ENCODE results near the gene ARSK.

The ARSK gene

GRCh38 chr5:95647886-95648860, 93.3 kb downstream of the ARSK start:
- H3K9ac ChIP-seq (ENCODE audit: low read depth, low read length): peak overlapping the region; percentile 76
- H3K4me2 ChIP-seq (ENCODE audit: insufficient read depth, low read length): peak overlapping the region; percentile 76
- H3K79me2 ChIP-seq (ENCODE audit: insufficient read depth, low read length): no peaks in the 10 kb centered on the region
- no peaks in the 10 kb centered on the region for H3K9me3 ChIP-seq (ENCODE audit: insufficient read depth, low read length, severe bottlenecking)
- H3K27ac ChIP-seq (ENCODE audit: low read length): no peak overlapping the region
- no peak for DNase-seq
- no peaks in the 10 kb centered on the region for H4K20me1 ChIP-seq (ENCODE audit: insufficient read depth, low read length)
- H3K4me1 ChIP-seq (ENCODE audit: insufficient read depth, low read length): peaks cover 43% of the 10 kb centered on the region
- no peaks in the 10 kb centered on the region for H3K36me3 ChIP-seq (ENCODE audit: insufficient read depth, low read length)
- H2AFZ ChIP-seq (ENCODE audit: low read depth, low read length): peak overlapping the region; percentile 80; the same call in 1 of the 2 replicates
- H3K27me3 ChIP-seq (ENCODE audit: insufficient read depth, low read length, poor library complexity): no peaks in the 10 kb centered on the region
- H3K4me3 ChIP-seq (ENCODE audit: low read depth in 1 of 2, low read length in 2 of 2): no peak overlapping the region; a peak in 1 of 4 replicates
- TF ChIP-seq CTCF (IDR thresholded peaks at IDR 0.05; ENCODE audit: borderline replicate concordance, extremely low read depth, low read length, poor library complexity, severe bottlenecking): no peak
- TF ChIP-seq EZH2 (IDR thresholded peaks at IDR 0.05; ENCODE audit: borderline replicate concordance, low read depth, low read length, severe bottlenecking): no peak
- no peak for ATAC-seq (ENCODE audit: insufficient read depth, low read depth)

- DNase-seq: no peak
- Histone ChIP-seq H4K20me1 (ENCODE audit: insufficient read depth, low read length) (no peaks in the 10 kb centered on the region), H3K79me2 (ENCODE audit: insufficient read depth, low read length) (no peaks in the 10 kb centered on the region), H3K27ac (ENCODE audit: low read length) (no peak overlapping the region), H3K4me1 (ENCODE audit: insufficient read depth, low read length) (peaks cover 38% of the 10 kb centered on the region), H3K4me3 (ENCODE audit: low read depth in 1 of 2, low read length in 2 of 2) (no peak overlapping the region), H3K36me3 (ENCODE audit: insufficient read depth, low read length) (no peaks in the 10 kb centered on the region), H3K9me3 (ENCODE audit: insufficient read depth, low read length, severe bottlenecking) (no peaks in the 10 kb centered on the region), H3K9ac (ENCODE audit: low read depth, low read length) (no peak overlapping the region), H2AFZ (ENCODE audit: low read depth, low read length) (no peak overlapping the region), H3K27me3 (ENCODE audit: insufficient read depth, low read length, poor library complexity) (no peaks in the 10 kb centered on the region), H3K4me2 (ENCODE audit: insufficient read depth, low read length) (no peak overlapping the region)
- ATAC-seq (ENCODE audit: insufficient read depth, low read depth): no peak
- TF ChIP-seq CTCF (IDR thresholded peaks at IDR 0.05; ENCODE audit: borderline replicate concordance, extremely low read depth, low read length, poor library complexity, severe bottlenecking): no peak
Measured at GRCh38 chr5:95649274-95649673, 94.4 kb downstream of the ARSK start.

GRCh38 chr5:95649842-95650620, 95.1 kb downstream of the ARSK start:
- no peaks in the 10 kb centered on the region for H3K79me2 ChIP-seq (ENCODE audit: insufficient read depth, low read length)
- H3K27ac ChIP-seq (ENCODE audit: low read length): no peak overlapping the region
- H3K9me3 ChIP-seq (ENCODE audit: insufficient read depth, low read length, severe bottlenecking): no peaks in the 10 kb centered on the region
- H3K4me2 ChIP-seq (ENCODE audit: insufficient read depth, low read length): no peak overlapping the region
- H3K4me1 ChIP-seq (ENCODE audit: insufficient read depth, low read length): peaks cover 33% of the 10 kb centered on the region
- no peak for DNase-seq
- no peak for TF ChIP-seq CTCF (IDR thresholded peaks at IDR 0.05; ENCODE audit: borderline replicate concordance, extremely low read depth, low read length, poor library complexity, severe bottlenecking)
- no peak for TF ChIP-seq EZH2 (IDR thresholded peaks at IDR 0.05; ENCODE audit: borderline replicate concordance, low read depth, low read length, severe bottlenecking)
- H3K27me3 ChIP-seq (ENCODE audit: insufficient read depth, low read length, poor library complexity): no peaks in the 10 kb centered on the region
- H3K9ac ChIP-seq (ENCODE audit: low read depth, low read length): no peak overlapping the region
- no peak for ATAC-seq (ENCODE audit: insufficient read depth, low read depth)
- H3K4me3 ChIP-seq (ENCODE audit: low read depth in 1 of 2, low read length in 2 of 2): no peak overlapping the region
- H4K20me1 ChIP-seq (ENCODE audit: insufficient read depth, low read length): no peaks in the 10 kb centered on the region
- H2AFZ ChIP-seq (ENCODE audit: low read depth, low read length): no peak overlapping the region
- no peaks in the 10 kb centered on the region for H3K36me3 ChIP-seq (ENCODE audit: insufficient read depth, low read length)
